MCF 10A (cell line): ENCODE measurements around the gene PCNX2. TPM values are rescaled to one million over a fixed set of nuclear protein-coding genes. Genes with fewer than 3 reads are reported as not detected.

Source experiments
- BruUV-seq: library from RNA; stranded (reverse); fragments of 400-500 nt; replicated peaks from 2 replicates; lab custom pipeline; 2021; lab: Mats Ljungman, UMichigan
- CTCF ChIA-PET: fragments of 300-600 bp; sonication (Branson Sonifier 250); formaldehyde crosslinking; extraction: SDS; loops from one replicate; lab custom pipeline; 2021; ENCODE audit warnings: antibody characterized with exemption, inconsistent platforms; lab: Yijun Ruan, JAX
- POLR2A ChIA-PET: fragments of 300-600, 350-650 bp; sonication (Branson Sonifier 250); formaldehyde crosslinking; extraction: SDS; loops from one replicate; lab custom pipeline; 2020; ENCODE audit warnings: antibody characterized with exemption, inconsistent platforms; lab: Yijun Ruan, JAX
- DNase-seq: peaks from one replicate; pipeline ENCODE4 v3.0.0-alpha.2; 2018; ENCODE audit not compliant: unreplicated experiment
- H3K27ac Mint-ChIP-seq: one replicate; pipeline ENCODE4 v1.8.0; 2022; ENCODE audit warnings: mild to moderate bottlenecking, low read depth, mixed read lengths; ENCODE audit not compliant: unreplicated experiment
- H3K27me3 Mint-ChIP-seq: one replicate; pipeline ENCODE4 v1.8.0; 2022; ENCODE audit warnings: mixed read lengths; ENCODE audit not compliant: insufficient read depth, unreplicated experiment
- H3K36me3 Mint-ChIP-seq: one replicate; pipeline ENCODE4 v1.8.0; 2022; ENCODE audit warnings: mild to moderate bottlenecking, moderate library complexity, mixed read lengths; ENCODE audit not compliant: insufficient read depth, unreplicated experiment
- H3K4me1 Mint-ChIP-seq: one replicate; pipeline ENCODE4 v1.8.0; 2022; ENCODE audit warnings: mixed read lengths; ENCODE audit not compliant: insufficient read depth, unreplicated experiment
- H3K4me3 Mint-ChIP-seq: one replicate; pipeline ENCODE4 v1.8.0; 2022; ENCODE audit warnings: mild to moderate bottlenecking, moderate library complexity, mixed read lengths; ENCODE audit not compliant: unreplicated experiment
- H3K9me3 Mint-ChIP-seq: one replicate; pipeline ENCODE4 v1.8.0; 2022; ENCODE audit warnings: mixed read lengths; ENCODE audit not compliant: unreplicated experiment
- CTCF ChIP-seq: fragments of 200-600 bp; IDR thresholded peaks from one replicate; pipeline ENCODE4 v1.8.0; 2022; ENCODE audit warnings: antibody characterized with exemption, mild to moderate bottlenecking; ENCODE audit not compliant: unreplicated experiment
- intact Hi-C: fragments of 100-400 bp; cut with micrococcal nuclease; formaldehyde crosslinking; loops from 2 replicates; pipeline ENCODE4 v1.14.1; 2022
- total RNA-seq: library from RNA; stranded (reverse); gene quantifications from 2 replicates; pipeline ENCODE4 v1.2.3, GENCODE V29; 2022

Gene PCNX2
- total RNA-seq, 1 experiment from 2014 or later, result 80.5 TPM

- no peak overlapping the region for H3K4me3 Mint-ChIP-seq
- peaks cover 24% of the 10 kb centered on the region for H3K36me3 Mint-ChIP-seq
- H3K4me1 Mint-ChIP-seq, result peaks cover 9% of the 10 kb centered on the region
- intact Hi-C loops, result loop anchor here (1.0 to 5.0 kb wide), 3 partner anchors 289 to 611 kb away; partner anchors contain the start of genes NTPCR and SIPA1L2
- H3K9me3 Mint-ChIP-seq, result no peaks in the 10 kb centered on the region
- BruUV-seq, result no TSS peak
- TF ChIP-seq CTCF, result peak; percentile 90
- no peaks in the 10 kb centered on the region for H3K27me3 Mint-ChIP-seq
- ChIA-PET CTCF (interaction anchor here (0.7 to 2.1 kb wide), 13 partner anchors 10 to 609 kb away, joined by 3 to 12 read pairs (median 3); no protein-coding TSS in a partner anchor), POLR2A (interaction anchor here (1.0 kb wide), 1 partner anchor 16 kb away, joined by 3 read pairs; no protein-coding TSS in a partner anchor)
- peak overlapping the region; percentile 32 for H3K27ac Mint-ChIP-seq
- DNase-seq, result peak; percentile 56
Measured at GRCh38 chr1:233240829-233241682, 54.5 kb downstream of the PCNX2 start.

- no TSS peak for BruUV-seq
- no peak overlapping the region for H3K4me3 Mint-ChIP-seq
- no peaks in the 10 kb centered on the region for H3K9me3 Mint-ChIP-seq
- DNase-seq, result no peak
- intact Hi-C loops, result loop anchor here (5.0 kb wide), 1 partner anchor 288 kb away; the partner anchor contains the start of gene NTPCR
- H3K4me1 Mint-ChIP-seq, result peaks cover 7% of the 10 kb centered on the region
- ChIA-PET CTCF (interaction anchor here (0.6 to 1.2 kb wide), 10 partner anchors 12 to 612 kb away, joined by 3 to 4 read pairs (median 3); no protein-coding TSS in a partner anchor), POLR2A (interaction anchor here (0.6 kb wide), 1 partner anchor 8 kb away, joined by 3 read pairs; no protein-coding TSS in a partner anchor)
- no peak for TF ChIP-seq CTCF
- peaks cover 26% of the 10 kb centered on the region for H3K36me3 Mint-ChIP-seq
- H3K27me3 Mint-ChIP-seq, result no peaks in the 10 kb centered on the region
- H3K27ac Mint-ChIP-seq, result peak overlapping the region; percentile 32
Measured at GRCh38 chr1:233240371-233240770, 55.2 kb downstream of the PCNX2 start.

GRCh38 chr1:233238884-233239431 is 56.6 kb downstream of the PCNX2 start:
- H3K4me1 Mint-ChIP-seq, result no peaks in the 10 kb centered on the region
- TF ChIP-seq CTCF, result no peak
- BruUV-seq, result no TSS peak
- CTCF ChIA-PET, result interaction anchor here (0.6 to 0.9 kb wide), 2 partner anchors 26 to 246 kb away, joined by 3 read pairs; no protein-coding TSS in a partner anchor
- peaks cover 30% of the 10 kb centered on the region for H3K36me3 Mint-ChIP-seq
- POLR2A ChIA-PET, result interaction anchor here (0.8 kb wide), 1 partner anchor 148 kb away, joined by 4 read pairs; no protein-coding TSS in a partner anchor
- no peak overlapping the region for H3K27ac Mint-ChIP-seq
- no peaks in the 10 kb centered on the region for H3K9me3 Mint-ChIP-seq
- DNase-seq, result no peak
- intact Hi-C loops, result no loop called here
- H3K4me3 Mint-ChIP-seq, result no peak overlapping the region
- H3K27me3 Mint-ChIP-seq, result no peaks in the 10 kb centered on the region
